ENCODE data around the gene CAMK2D.

DNA sequence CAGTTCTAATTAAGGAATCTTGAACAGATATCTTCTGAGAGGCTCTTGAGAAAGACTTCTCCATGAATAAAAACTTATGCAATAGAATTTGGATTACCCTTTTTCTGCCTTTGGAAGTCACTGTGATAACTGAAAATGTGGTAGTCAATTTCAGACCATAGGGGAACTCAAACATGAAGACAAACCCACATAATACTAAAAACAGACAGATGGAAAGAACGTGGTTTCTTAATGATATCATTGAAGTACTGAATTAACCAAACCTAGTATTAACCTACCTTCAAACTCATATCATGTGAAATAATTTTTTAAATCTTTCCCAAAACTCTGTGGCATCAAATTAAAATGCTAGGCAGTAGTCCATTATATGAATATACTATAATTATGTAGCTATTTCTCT is 153.5 kb downstream of the CAMK2D start:
- TF ChIP-seq, protein P1, sequence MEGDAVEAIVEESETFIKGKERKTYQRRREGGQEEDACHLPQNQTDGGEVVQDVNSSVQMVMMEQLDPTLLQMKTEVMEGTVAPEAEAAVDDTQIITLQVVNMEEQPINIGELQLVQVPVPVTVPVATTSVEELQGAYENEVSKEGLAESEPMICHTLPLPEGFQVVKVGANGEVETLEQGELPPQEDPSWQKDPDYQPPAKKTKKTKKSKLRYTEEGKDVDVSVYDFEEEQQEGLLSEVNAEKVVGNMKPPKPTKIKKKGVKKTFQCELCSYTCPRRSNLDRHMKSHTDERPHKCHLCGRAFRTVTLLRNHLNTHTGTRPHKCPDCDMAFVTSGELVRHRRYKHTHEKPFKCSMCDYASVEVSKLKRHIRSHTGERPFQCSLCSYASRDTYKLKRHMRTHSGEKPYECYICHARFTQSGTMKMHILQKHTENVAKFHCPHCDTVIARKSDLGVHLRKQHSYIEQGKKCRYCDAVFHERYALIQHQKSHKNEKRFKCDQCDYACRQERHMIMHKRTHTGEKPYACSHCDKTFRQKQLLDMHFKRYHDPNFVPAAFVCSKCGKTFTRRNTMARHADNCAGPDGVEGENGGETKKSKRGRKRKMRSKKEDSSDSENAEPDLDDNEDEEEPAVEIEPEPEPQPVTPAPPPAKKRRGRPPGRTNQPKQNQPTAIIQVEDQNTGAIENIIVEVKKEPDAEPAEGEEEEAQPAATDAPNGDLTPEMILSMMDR (IDR thresholded peaks at IDR 0.05; ENCODE audit: borderline replicate concordance, extremely low read depth, low read length, poor library complexity, severe bottlenecking) = no peak
- no peak for TF ChIP-seq EZH2 (IDR thresholded peaks at IDR 0.05; ENCODE audit: borderline replicate concordance, low read depth, low read length, severe bottlenecking)

All from DND-41 (cell line).